Stimulated activated CD4-positive, alpha-beta T cell treated with anti-CD3 and anti-CD28 coated beads, Interleukin-1b, Interleukin-23, amount 100 ng/mL, for 4 hours (primary cell): ENCODE measurements around the gene TMEM200C.
"Not testable (repeated sequence)": the region's sequence is repeated elsewhere in the genome, so short reads cannot be mapped to it uniquely, and the experiment has no call there.

ENCODE experiments used
- DNase-seq, 2 donors: peaks; one replicate each; pipeline ENCODE4 v3.0.0-alpha.2; 2020; ENCODE audit warnings: low read depth in 2 of 2

TMEM200C gene

DNA sequence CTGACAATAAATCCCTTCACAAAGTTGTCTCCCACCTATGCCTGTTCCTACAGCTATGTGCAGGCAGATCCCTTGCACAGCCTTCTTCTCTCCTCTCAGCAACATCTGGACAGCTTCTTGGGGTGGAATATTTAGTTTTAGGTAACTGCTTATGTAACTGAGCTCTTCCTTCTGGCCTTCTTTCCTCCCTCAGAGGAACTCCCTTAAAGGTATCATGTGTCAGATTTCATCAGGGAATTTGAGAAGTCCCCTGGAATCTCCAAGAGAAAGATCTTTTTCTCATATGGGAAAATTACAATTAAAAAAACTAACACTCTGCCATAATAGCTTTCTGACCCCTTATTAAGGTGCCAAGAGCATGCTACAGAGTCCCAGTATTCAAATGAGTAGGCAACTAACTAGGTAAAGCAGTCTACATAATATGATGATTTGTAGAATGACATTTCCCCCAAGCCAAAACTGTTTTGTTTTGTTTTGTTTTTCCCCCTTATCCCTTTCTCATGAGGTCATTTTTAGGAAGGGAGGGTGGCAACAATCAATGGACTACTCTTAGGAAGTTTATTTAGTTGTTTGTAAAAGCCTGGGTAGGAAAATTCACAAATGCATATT is 2.4 kb downstream of the TMEM200C start:
- no peak for DNase-seq

DNA sequence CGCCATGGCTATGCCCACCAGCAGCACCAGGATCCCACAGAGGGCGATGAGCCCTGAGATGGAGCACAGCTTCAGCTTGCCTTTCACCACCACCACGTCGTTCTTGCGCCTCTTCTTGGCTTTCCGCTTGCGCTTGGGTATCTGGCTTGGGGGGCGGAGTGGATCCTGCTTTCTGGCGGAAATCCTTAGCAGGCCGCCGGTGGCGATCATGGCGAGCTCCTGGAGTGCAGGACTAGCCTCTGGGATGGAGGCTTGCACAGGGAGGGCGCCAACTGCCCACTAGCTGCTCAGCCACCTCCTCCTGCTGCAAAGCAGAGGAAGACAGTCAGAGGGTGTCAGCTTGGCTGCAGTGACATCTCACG is 3.5 kb downstream of the TMEM200C start:
- no peak for DNase-seq

GRCh38 chr18:5891184-5891853 is 4.0 kb downstream of the TMEM200C start:
- DNase-seq: no peak

DNA sequence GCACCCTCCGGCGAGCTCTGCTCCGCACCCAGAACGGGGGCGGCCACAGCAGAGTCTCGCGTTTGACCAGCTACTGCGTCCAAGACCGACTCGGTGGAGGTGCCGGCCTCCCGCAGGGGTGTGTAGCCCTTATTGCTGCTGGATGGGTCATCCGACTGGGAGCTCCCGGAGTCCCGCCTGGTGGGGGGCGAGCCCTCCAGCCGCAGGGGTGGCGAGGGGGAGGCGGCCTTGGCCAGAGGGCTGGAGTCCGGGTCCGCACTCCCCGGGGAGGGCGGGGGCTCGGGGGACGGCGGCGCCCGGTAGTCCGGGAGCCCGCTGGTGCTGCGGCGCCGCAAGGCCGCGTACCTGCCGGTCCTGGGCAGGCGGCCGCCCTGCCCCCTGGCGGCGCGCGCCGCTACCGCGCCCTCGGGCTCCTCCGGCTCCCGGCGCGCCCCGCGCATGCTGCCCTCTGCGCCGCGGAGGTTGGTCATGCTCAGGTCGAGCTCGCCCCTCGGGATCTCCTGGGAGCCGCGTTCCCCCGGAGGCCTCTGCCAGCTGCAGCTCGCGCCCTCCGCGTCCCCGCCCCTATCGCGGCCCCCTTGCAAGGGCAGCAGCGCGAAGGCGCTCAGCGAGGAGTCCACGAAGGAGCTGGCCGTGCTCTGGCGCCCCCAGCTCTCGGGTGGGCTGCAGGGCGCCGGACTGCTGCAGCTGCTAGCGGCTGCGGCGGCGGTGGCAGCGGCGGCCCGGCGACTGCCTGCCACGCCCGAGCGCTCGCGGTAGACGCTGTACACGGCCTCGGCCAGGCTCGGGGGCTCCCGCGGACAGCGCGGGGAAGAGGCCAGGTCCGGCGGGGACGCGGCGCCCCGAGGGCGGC is 4.8 kb downstream of the TMEM200C start:
- peak; percentile 3 to 43 for DNase-seq

DNA sequence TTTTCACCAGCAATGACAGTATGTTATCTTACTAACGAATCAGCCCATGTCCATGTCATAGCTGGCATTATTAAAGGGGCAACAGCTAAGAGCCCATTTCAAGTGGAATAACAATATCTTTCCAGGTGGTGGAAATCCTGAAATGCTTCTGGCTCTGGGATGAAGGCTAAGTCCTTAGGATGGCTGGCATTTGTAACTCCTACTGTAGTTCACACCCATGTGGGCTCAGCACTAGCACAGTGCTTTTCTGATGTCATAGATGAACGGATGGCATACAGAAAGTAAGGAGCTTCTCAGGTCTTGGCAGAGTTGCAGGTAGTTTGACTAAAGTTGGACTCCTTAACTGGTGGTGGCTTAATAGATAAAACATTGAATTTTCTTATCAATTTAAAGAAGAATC is 10.0 kb downstream of the TMEM200C start:
- no peak for DNase-seq

DNA sequence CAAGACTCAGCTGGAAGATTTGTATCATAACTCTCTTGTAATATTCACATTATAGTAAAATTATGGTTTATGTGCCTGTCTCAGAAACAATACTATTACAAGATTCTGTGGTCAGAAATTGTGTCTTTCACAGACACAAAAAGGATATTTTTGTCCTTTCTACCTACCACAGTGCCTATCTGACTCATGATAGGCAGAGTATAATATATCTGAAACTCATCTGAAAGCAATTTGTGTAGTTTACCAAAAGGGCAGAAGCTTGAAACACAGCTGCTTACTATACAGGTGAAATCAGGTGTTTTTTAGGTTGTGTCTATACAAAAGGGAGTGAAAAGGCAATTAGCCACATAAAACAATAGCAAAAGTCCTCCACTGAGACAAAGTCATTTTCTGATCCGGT is 10.9 kb downstream of the TMEM200C start:
- no peak for DNase-seq

DNA sequence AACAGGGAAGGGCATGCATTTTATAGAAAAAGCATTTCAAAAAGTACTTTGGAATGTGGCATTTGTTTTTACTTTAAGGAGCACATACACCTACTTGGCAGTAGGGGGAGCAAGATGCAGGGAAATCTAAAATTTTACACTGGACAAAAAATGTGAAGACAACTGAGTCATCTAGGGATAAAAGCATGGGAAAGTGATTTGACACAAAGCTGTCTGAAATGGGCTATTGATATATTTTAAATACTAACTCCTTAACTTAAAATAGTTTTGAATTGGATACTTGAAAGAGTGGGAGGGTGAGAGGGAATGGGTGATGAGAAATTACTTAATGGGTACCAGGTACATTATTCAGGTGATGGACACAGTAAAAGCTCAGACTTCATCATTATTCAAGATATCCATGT is 15.8 kb downstream of the TMEM200C start:
- DNase-seq: no peak

DNA sequence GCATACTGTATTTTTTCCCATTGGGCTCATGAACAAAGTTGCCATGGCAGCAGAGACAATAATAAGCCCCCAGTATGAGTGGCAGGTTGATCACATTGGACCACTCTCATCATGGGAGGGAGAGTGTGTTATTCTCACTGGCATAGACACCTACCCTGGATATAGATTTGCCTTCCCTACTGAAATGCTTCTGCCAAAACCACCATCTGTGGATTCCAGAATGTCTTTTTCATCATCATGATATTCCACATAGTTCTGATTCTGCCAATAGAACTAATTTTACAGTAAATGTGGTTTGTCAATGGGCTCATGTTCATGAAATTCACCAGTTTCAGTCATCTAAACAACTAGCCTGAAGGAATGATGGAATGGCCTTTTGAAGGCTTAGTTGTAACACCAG is 18.4 kb downstream of the TMEM200C start:
- DNase-seq: no peak

DNA sequence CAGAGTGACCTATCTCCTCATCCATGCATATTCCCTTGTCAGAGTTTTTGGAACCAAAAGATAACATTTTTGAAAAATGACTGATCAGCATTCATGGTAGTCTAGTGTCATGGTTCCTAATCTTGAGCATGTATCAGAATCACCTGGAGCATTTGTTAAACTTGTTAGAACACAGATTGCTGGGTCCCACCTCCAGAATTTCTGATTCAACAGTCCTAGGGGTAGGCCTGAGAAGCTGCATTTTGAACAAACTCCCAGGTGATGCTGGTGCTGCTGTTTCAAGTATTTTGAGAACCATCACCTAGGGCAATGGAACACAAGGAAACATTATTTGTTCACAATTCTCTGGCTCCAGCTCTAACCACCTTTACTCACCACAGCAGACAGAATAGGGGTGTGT is 21.0 kb downstream of the TMEM200C start:
- DNase-seq: no peak

DNA sequence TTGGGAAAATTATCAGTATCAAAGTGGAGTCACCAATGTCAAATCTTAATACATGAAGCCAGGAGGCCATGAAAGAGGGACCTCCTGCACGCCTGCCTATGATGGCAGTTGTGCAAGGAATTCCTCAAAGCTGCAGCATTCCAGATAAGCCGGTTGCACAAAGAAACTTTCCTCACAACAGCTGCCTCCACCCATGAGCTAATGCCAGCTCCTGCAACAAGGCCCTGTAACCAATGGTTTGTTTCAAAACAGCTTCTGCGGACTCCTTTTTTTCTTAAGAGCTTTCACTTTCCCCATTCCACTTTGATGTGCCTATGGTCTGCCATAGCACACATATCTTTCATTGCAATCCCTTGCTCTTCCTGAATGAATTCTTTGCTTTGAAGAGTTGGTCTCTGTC is 22.4 kb downstream of the TMEM200C start:
- no peak for DNase-seq

DNA sequence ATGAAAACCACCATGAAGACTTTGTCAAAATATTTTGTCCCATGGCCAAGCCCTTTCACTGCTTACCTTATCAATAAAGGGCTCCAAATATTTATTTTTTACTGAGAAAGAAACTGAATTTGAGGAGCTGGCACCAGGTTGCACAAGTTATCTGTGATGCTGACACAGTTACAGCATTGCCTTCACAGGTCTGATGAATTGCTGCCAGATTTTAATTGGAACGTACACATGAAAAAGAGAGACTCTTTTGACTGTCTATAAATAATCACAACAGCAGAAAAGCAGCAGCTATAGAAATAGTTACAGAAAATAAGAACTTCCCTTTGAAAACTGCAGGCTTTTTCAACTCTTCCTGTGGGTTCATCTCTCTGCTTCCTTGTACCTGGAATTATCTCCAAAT is 23.9 kb downstream of the TMEM200C start:
- no peak for DNase-seq

DNA sequence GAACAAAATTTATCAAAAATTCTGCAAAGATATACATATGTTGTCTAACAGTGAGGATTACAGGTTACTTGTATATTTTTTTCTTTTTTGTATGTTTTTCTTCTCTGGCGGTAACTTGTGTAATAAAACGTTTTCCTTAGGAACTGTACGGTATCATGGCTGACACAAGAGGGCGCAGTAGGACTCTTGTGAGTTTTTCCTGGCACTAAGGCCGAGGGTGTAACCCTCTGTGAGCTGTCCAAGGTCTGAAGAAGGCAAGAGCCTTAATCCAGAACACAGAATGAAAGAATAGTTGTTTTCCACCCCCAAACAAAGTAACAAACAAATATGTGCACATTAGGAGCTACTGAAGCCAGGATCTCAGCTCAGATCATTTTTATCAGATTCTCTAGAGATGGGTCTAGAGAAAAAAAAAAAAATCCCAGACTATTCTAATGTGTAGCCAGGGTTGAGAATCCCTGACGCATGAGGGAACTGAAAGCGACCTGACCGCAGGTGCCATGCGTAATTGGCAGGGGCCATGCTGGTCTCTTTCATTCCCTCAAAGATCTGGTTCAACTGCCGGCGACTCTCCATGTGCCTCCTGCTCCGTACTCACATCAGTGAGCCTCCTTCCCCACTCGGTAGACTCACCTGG is 27.0 kb downstream of the TMEM200C start:
- no peak for DNase-seq

DNA sequence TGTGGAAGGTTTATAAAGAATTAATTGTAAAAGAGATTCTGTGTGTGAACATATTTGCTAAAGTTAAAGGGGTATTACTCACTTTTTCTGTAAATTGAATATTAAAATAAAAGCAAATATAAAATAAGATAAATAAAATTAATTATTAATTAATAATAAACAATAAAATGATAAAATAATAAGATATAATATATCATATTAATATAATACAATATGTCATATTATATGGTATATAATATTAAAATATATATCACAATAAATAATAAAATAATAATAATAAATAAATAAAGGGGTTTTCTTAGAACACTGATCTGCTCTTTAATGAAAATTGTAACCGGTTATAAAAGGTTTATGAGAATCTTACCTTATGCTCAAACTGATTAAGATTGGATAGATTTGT is 29.8 kb downstream of the TMEM200C start:
- no peak for DNase-seq

GRCh38 chr18:5862127-5862526 is 33.2 kb downstream of the TMEM200C start:
- DNase-seq: not testable (repeated sequence)

DNA sequence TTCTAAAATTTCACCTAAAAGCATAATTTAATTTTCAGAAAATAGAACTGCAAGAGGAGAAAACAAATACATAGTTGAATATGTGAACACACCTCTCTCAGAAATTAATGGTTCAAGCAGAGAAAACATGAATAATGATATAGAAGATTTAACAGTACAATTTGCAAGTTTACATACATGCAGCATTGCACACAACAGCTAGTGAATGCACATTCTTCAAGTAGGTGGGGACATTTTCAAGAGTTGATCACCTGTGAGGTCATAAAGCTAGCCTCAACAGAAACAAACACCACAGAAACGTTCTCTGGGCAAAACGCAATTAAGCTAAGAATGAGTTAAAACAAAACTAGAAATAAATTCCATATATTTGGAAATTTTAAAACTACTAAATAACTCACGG is 38.1 kb downstream of the TMEM200C start:
- DNase-seq: no peak

- no peak for DNase-seq
Observed at GRCh38 chr18:5853253-5853652, 42.1 kb downstream of the TMEM200C start.

DNA sequence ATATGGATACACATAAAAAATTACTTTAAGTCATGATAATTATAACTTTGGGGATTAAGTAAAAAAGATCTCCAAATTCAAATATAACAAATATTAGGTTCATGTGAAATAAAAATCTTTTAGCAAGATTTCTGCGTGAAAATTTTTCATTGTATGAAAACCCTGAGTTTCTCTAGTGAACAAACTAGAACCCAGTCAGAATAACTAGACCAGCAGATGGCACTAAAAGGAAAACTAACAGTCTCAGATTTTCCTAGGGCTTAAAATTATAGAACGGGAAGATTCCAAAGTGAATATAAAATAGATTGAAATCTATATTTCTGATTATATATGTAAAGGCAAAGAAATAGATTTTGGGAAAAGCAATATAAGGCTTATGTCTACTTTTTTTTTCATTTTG is 43.3 kb downstream of the TMEM200C start:
- no peak for DNase-seq

- no peak for DNase-seq
Observed at GRCh38 chr18:5842653-5843052, 52.7 kb downstream of the TMEM200C start.

DNA sequence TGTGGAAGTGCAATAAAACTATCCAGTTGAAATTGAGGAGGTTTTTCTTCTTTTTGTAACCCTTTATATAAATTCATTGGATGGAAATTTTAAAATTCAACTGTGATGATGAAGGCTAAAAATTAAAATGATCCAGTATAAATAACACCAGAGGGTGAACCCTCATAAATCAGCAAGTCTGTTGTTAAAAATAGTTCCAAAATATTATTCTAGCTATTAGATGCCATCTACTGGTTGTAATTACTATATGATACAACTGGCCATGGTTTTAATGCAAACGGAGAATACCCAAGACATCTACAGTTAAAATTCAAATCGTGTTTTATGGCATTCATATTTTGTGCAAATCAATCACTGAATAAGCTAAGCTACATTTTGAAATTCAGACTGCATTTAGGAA is 53.8 kb downstream of the TMEM200C start:
- DNase-seq: no peak

DNA sequence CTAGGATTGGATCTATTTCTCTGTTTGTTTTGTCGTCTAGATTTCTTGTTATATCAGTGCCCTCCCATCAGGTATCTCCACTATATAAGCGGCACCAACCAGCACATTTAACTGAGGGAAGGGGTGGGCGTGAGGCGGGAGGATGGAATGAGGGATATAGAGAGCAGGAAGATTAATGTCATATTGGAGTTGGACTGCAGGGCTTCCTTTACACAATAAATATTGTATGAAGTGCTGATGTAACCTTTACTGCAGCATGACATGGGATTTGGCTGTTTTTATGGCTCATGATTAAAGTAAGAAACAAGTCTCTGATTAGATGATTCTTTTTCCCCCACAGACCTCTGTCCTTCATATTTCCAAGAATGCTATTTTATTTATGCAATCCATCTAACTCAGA is 54.8 kb downstream of the TMEM200C start:
- DNase-seq: no peak

GRCh38 chr18:5840025-5840424 is 55.3 kb downstream of the TMEM200C start:
- DNase-seq: no peak

- DNase-seq: no peak
Observed at GRCh38 chr18:5839102-5839501, 56.2 kb downstream of the TMEM200C start.
